Stimulated activated CD8-positive, alpha-beta memory T cell treated with anti-CD3 and anti-CD28 coated beads, Interleukin-12 subunit alpha, Interleukin-12 subunit beta, amount 100 ng/mL, for 1 hour (primary cell): ENCODE measurements around the gene TGFBR3.

Source experiments
- DNase-seq: peaks from one replicate; pipeline ENCODE4 v3.0.0-alpha.2; 2020; ENCODE audit warnings: low read depth

Gene TGFBR3

DNA sequence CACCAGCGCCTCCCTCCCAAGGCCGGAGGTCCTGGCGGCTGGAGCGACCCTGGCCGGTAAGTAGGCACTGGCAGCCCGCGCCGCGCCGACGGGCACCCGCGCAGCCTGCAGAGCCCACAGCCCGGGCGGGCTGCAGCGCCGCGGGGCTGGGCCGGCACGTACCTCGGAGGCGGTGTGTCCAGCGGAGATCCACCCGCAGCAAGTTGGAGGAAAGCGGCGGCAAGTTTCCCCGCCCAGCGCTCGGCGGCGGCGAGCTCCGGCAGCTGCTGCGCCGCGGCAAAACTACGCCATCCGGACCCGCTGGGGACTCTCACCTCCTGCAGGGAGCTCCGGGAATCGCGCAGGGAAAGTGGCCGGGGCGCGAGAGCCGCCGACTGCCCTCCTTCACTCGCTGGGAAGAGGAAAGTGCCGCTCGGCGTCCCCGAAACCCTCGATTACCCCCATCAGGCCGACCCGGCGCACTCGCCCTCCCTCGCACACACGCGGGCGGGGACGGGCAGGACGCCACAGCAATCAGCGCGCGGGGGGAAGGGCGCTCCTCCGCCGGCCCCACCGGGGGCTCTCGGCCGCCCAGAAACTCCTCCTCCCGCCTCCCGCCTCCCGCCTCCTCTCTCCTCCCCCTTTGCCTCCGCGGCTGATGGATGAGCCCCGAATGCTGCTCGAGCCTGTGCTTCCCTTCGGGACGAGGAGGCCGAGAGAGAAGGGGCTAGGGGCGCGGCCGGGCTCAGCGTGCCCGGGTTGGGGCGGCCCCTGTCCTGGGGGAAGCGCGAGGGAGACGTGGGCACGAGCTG lies at the start of gene TGFBR3:
Gene TGFBR3 (minus strand): TSS at position 436 of the 791 bp plus-strand sequence. CDS start 24,620 bp downstream, outside the sequence.
- DNase-seq, result peak; percentile 58

DNA sequence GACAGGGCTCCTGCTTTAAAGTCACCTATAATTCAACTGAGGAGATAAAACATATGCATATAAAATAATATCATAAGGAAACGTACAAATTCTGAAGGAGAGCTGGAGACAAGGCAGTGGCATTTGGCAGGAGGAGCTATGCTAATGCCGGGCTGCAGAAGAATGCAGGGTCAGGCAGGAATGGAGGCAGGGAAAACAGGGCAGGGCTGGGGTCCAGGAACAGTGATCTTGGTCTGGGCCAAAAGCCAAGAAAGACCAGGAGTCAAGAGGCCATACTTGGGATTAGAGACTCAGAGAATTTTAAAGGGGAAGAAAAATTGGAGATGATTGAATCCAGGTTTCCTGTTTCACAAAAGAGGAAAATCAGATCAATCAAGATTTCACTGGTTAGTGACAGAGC lies 43.3 kb upstream of the TGFBR3 start:
- DNase-seq, result no peak

DNA sequence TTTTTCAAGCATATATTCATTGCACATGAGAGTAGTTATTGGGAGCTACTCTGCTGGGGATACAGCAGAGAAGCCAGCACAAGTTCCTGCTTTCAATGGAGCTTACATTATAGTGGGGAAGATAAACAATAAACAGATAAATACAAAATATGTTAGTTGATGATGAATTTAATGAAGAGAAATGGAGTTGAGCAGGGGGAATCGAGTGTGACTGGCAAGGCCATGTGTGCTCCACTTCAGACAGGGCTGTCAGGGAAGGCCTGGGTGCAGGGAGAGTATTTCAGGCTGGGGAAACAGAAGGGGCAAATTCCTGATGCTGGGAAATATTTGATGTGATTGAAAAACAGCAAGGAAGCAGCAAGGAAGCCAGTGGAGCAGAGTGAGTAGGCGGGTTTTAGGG lies 42.1 kb upstream of the TGFBR3 start:
- no peak for DNase-seq

DNA sequence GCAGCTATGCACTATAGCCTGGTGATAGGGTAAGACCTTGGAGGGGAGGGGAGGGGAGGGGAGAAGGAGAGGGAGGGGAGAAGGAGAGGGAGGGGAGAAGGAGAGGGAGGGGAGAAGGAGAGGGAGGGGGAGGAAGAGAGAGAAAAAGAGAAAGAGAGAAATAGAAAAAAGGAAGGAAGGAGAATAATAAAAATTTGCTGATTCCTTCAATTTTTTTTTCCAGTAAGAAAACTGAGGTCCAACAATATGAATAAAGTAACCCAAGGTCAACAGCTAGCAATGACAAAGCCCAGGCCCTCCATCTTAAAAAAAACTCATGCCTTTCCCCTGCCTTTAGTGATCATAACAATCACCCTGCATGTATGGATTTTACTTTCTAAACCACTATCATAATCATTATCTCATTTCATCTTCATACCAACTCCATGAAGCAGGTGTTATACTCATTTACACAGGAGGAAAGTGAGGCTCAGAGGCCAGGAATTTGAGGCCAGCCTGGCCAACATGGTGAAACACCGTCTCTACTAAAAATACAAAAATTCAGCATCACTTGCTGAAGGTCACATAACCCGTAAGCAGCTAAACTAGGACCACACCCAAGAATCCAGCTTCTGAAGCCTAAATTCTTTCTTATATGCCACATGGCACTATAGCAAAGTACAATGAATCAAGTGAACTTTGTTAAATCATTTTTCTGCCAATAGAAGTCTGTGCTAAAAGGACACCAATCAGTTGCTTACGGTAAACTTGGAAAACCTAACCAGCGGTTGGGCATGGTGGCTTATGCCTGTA lies 39.9 kb upstream of the TGFBR3 start:
- no peak for DNase-seq

DNA sequence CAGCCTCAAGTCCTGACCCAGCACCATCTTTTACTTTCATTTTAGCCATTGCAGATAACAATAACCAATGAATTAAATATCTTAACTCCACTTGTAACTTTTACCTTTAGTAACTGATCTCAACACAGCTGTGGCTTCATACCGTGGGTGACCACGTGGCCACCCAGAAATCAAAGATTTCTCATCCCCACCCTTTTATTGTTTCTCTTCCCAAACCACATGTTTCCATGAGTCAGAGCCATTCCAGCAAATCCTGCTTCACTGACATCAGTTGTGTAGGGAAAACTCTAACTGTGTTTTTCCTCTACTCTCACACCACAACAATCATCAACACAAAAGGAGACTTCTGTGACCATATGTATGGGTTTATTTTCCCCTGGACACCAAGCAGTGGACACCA lies 38.2 kb upstream of the TGFBR3 start:
- no peak for DNase-seq

DNA sequence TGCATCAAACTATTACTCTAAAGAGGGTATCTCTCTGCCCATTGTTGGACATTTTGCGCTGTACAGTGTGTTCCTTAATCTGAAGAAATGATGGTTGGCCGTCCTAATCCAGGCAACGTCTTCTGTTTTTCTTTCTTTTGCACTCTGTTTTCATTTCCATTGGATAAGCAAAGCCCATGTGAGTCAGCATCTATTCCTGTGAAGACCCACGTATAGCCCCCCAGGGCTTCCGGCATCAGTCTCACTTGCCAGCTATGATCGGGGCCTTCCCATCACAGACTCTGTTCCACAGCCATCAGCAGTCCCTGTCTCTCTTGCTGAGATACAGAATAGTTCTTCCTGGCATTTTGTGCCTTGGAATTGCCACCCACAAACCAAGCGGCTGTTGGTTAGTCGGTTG lies 34.0 kb upstream of the TGFBR3 start:
- DNase-seq, result no peak

DNA sequence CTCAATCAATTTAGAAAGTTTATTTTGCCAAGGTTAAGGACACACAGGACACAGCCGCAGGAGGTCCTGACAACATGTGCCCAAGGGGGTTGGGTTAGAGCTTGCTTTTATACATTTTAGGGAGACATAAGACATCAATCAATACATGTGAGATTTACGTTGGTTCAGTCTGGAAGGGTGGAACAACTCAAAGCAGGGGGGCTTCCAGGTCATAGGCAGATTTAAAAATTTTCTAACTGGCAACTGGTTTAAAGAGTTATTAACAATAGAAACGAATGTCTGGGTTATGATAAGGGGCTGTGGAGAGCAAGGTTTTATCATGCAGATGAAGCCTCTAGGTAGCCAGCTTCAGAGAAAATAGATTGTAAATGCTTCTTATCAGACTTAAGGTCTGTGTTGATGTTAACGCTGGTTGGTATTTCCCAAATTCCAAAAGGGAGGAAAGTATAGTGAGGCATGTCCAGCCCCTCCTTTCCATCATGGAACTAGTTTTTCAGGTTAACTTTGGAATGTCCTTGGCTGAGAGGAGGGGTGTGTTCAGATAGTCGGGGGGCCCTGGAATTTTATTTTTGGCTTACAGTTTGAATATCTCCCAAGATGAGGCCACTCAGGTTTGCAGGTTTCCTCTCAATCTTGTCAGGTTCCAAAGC lies 31.0 kb upstream of the TGFBR3 start:
- no peak for DNase-seq

DNA sequence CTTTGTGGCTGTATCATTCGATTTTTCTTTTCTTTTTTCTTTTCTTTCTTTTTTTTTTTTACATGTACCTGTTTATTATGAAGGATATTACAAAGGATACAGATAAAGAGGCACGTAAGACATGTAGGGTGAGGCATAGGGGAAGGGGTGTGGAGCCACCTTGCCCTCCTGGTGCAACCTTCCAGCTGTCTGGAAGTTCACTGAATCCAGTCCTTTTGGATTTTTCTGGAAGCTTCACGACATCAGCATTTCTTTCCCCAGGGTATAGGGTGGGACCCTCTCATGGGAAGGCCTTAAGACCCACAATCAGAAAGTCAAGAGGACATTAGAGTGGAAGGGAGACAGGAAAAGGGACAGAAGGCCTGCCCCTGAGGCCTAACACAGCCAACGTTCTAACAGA lies 30.1 kb upstream of the TGFBR3 start:
- no peak for DNase-seq

DNA sequence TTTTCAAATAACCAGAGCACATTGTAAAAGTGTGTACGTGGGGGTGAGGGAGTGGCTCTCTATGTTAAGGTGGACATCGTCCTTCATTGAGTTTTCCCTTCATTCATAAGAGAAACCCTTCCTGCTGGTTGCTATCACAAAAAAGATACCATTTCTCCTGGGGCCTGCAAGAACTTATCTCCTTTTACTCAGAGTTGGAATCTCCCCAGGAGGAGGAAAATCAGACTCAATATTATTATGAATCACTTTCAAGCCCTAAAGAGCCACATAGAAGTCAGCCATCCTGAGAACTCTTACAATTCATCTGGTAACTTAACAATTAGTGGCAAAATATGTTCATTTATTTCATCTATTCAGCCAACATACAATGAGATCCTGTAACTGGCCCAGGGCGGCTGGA lies 27.1 kb upstream of the TGFBR3 start:
- DNase-seq, result no peak

DNA sequence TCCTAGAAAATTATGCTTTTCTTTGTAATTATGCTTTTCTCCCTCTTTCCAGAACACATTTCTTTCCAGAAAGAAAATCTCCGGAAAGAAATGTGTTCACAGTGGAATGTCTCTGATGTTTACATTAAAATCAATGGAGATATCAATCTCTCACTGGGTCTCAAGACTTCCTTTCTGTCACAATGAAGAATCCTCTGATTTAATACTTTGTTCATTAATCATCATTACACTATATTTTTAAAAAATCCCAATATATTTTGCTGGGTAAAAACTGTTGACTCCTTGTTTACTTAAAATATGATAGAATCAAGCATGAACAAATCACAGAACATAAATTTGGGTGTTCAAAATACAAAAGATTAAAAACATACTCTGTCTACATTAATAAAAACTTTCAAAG lies 26.3 kb upstream of the TGFBR3 start:
- no peak for DNase-seq

DNA sequence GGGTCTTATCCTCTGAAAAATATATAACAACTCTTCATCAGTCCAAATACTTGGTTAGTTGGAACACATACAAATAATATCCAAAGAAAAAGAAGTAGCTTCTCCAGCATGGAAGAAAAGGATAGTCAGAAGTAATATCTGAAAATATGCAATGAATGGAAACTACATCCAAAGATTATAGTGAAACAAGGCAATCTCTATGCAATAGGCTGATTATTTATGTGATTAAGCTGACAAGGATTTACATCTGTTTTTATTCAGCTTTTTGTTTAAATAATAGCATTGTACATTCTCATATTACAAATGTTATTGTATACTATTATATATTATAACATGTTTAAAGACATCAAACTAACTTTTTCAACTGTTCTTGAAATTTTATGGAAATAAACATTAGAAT lies 15.3 kb upstream of the TGFBR3 start:
- no peak for DNase-seq

DNA sequence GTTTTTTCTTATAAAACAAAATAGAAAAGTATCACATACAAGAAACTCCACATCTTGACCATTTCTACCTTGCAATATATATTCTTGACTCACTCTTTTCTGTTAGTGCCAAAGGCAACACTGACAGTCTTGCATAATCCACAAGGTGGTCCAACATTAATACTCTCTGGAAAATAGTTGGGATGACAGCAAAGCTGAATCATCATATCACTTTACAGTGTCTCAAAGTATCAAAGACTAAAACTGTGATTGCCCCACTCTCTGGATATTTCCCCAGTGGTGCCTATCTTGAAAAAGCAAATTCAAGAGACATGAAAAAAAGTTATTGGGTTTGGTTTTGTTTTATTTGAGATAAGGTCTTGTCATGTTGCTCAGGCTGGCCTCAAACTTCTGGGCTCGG lies 14.6 kb upstream of the TGFBR3 start:
- DNase-seq, result no peak

DNA sequence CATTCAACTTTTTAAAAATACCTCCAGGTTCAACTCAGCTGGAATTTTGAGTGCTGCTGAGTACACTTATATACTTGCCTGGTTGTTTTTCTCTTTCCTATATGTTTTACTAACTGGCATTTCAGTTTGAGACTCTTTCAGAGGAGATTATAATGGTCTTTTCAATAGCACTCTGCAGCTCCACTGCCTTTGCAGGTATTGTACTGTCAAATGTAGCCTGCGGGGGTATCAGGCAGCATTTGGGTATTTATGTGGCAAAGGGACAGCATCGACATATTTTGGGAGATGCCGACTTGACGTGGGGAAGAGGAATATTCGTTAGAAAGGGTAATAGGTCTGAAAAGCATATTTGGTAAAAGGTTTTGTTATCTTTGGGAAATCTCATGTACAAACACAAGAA lies 11.1 kb upstream of the TGFBR3 start:
- no peak for DNase-seq

DNA sequence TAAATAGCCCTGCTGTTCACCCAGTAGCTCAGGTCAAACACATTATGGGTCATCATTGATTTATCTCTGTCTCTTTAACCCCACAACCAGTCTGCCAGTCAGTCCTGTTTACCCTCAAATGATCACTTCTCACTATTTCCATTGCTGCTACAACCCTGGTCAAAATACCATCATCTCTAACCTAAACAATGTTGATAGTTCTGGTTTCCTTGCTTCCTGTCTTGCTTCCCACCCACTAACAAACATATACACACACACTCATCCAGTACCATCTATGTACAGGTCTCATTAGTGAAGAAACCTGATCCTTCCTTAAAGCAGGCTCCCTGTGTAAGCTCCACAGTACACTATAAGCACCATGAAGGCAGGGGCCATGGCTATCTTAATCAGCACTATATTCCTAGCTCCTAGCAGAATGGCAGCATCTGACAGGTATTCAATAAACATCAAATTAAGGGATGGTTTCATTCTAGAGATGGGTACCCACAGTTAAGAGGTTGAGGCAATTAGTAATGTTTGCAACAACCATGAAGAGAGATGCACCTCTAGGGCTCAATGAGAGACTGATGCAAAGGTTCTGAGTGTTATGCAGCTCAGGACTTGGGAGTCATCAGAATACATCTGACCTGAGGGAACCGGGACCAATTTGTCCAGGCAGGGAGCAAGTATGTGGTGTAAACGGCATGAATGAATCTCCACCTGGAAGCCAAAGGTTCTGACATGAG lies 10.0 kb upstream of the TGFBR3 start:
- DNase-seq, result no peak

DNA sequence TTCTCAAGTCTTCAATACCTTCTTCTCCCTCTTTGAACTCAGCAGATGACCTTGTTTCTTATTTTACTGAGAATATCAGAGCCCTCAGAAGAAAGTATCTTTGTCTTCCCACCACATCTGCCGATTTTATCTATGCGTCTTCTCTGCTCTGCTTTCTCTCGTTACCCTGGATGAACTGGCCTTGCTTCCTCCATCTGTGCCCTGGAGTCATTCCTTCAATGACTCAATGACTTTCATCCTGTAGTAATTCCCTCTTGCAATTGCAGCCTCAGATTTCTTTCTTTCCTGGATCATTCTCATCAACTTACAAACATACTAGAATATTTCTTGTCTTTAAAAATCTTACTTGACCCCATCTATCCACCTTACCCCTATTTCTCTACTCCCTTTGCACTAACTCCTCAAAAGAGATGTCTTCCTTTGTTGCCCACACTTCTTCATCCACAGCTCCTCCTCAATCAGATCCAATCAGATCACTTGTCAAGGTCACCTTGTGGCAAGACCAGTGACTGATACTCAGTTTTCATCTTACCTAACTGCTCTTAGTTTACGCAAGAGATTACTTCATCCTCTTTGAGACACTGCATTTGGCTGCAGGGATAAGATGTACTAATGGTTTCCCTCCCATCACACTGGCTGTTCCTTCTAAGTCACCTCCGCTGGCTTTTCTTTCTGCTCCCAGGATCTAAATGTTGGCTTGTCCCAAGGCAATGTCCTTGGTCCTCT lies 8.2 kb upstream of the TGFBR3 start:
- no peak for DNase-seq

DNA sequence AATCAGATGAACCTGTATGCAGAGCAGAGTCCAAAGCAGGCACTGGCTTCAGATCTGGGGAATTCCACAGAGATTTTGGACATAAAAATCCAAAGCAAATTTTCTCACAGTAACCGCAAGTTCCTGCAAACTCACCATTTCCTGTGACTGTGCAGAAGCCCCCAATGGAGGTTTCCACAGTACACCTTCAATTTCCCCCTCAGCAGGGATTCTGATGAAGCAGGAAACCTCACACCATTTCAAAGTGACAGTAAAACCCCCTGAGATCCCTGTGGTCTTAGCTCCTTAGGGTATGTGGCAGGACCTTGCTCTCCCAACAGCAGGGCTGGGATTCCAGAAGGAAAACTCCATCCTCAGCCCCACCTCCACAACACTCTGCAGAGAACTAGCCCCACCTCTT lies 6.0 kb upstream of the TGFBR3 start:
- DNase-seq, result no peak

DNA sequence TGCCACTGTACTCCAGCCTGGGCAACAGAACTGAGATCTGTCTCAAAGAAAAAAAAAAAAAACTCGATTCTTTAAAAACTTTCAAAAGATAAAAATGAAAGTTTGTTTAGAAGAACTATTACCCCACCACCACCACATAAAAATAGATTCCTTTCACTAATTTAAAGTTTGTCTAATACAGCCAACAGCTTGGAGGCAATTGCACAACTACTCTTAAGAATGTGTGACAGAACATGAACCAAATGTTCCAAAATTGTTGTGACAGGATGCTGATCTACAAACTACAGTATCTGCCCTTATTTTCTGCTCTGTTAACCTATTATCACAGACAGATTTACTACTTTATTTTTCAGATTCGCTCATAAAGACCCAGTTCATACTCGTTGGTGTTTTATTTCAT lies 5.5 kb upstream of the TGFBR3 start:
- DNase-seq, result no peak

DNA sequence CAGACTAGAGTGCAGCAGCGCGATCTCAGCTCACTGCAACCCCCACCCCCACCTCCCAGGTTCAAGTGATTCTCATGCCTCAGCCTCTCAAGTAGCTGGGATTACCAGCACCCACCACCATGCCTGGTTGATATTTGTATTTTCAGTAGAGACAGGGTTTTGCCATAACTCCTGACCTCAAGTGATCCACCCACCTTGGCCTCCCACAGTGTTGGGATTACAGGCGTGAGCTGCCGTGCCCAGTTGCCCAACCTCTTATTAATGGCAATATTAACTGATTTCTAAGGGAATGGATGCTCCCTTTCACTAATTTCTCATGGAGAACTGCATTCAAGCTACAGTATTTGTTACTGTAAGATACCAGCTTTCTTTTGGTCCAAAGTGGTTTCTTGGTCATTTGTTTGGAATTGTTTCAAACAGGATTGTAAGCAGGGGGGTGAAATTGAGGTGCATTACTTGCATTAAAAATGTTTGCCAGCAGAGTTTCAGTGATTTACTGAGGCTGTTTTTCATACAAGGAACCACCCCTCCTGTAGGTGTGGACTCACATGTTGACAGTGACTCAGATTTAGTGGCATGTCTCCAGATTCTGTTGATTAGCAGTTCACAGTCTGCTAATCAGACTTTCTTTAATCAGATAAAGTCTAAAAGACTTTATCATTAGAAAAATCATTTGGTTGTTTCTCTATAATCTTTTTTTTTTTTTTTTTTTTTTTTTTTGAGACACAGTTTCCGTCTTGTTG lies 3.9 kb upstream of the TGFBR3 start:
- no peak for DNase-seq

DNA sequence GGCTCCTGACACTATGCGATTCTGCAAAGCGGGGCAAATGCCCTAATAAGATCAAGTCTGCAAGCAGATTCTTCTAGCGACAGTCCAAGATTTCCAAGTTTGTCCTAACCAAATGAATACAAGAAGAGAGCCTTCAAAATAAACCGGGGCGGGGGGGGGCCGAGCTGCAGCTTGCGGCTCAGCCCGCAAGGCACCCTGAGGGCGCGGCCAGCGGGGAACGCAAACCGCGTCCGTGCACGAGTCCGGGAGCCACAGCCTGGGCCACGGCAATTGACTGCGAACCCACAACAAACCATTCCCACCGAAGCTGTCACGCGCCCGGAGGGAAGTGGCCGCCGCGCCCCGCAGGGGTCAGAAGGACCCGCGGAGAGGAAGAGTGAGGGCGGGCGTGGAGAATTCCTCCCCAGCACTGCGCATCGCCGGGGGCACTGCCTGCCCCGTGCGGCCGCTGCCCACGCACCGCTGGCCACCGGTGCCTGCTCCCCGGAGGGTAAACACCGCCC lies 687 bp downstream of the TGFBR3 start:
- no peak for DNase-seq

DNA sequence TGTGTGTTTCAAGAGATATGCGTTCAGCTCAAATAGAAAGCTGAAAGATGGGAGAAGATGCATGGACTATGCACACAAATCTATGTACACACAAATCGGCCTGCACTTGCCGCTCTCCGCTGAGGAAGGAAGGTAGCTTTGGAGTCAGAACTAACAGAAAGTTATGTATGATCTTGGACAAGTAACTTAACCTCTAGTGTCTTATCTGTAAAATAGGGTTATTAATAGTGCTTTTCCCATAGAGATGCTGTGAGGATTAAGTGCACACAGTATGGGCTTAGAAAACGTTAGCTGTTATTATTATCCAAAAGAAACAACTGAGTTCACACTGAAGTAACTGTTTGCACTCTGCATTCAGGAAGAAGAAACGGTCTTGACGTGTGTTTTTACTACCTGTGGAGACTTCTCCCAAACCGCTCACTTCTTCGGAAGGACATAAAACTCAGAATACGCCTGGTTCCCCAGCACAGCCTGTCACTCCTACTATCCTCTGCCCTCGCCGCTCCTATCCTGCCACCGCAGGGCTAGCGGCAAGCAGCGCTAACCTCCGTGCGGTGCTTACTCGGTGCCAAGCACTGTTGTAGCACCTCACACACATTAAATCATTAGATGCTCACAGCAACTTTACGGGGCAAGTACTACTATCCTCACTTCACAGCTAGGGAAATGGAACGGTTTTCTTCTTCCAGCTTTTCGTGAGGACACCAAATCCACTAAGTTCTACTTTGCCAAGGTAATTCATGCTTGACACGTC lies 1.3 kb downstream of the TGFBR3 start:
- no peak for DNase-seq
